IPS DF 4.7 (cell line): ENCODE results near the gene ATG14.
"Not testable (repeated sequence)": the region's sequence is repeated elsewhere in the genome, so short reads cannot be mapped to it uniquely, and the experiment has no call there.

Experiments used
- DNase-seq: peaks from one replicate; pipeline ENCODE4 v3.0.0-alpha.2; 2013; ENCODE audit warnings: low spot score; ENCODE audit errors: extremely low read depth

Gene ATG14

DNA sequence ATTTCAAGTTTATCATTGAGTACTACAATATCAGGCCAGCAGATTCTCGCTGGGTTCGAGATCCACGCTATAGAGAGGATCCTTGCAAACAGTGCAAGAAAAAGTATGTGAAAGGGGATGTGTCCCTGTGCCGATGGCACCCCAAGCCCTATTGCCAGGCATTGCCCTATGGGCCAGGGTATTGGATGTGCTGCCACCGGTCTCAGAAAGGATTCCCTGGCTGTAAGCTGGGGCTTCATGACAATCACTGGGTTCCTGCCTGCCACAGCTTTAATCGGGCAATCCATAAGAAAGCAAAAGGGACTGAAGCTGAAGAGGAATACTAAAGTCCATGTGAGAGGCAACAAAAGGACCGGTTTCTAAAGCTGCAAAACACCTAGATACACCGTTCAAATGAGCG, 59.4 kb downstream of the ATG14 start:
- no peak for DNase-seq

DNA sequence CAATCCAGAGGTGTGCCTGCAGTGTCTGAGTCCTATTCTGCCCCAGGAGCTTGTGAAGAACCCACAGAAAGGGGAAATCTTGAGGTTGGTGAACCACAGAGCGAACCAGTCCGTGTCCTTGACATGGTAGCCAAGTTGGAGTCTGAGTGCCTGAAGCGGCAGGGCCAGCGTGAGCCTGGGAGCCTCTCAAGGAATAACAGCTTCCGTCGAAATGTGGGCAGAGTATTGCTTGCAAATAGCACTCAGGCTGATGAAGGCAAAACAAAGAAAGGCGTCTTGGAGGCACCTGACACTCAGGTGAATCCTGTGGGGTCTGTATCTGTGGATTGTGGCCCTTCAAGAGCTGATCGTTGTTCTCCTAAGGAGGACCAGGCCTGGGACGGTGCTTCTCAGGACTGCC, 60.5 kb downstream of the ATG14 start:
- no peak for DNase-seq

DNA sequence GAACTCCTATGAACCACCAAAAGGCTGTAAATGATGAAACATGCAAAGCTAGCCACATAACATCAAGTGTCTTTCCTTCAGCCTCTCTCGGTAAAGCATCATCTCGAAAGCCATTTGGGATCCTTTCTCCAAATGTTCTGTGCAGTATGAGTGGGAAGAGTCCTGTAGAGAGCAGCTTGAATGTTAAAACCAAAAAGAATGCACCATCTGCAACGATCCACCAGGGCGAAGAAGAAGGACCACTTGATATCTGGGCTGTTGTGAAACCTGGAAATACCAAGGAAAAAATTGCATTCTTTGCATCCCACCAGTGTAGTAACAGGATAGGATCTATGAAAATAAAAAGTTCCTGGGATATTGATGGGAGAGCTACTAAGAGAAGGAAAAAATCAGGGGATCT, 61.2 kb downstream of the ATG14 start:
- no peak for DNase-seq

DNA sequence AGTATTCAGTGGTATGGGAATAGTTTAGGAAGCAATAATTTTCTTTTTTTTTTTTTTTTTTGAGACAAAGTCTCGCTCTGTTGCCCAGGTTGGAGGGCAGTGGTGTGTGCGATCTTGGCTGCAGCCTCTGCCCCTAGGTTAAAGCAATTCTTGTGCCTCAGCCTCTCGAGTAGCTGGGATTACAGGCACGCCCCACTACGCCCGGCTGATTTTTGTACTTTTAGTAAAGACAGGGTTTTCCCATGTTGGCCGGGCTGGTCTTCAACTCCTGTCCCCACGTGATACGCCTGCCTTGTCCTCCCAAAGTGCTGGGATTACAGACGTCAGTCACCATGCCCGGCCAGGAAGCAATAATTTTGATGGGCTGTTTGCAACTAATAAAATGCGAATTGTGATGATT, 62.1 kb downstream of the ATG14 start:
- DNase-seq = no peak

- no peak for DNase-seq
These were observed 62.7 kb downstream of the ATG14 start for GRCh38 chr14:55348766-55349453.

- DNase-seq = no peak
These were observed 63.9 kb downstream of the ATG14 start for GRCh38 chr14:55347748-55348147.

DNA sequence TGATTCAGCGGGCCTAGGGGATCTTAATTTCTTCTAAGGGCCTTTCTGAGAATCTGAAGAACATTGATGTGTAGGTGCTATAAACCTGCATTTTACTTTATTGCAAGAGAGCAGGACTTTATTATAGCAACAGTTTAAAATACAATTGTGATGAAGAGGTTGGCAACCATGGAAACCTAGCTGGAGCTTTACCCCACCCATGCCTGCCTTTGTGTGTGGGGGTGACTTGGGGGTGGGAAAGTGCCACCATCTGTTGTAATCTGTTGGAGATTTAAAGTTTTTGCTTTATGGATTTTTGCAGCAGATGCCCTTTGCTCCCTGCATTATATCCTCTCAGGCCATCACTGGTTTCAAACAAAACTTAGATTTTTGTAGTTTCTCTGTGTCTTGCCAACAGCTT, 64.6 kb downstream of the ATG14 start:
- DNase-seq = no peak

- DNase-seq = not testable (repeated sequence)
These were observed 67.0 kb downstream of the ATG14 start for GRCh38 chr14:55344582-55345163.

- DNase-seq = no peak
These were observed 69.8 kb downstream of the ATG14 start for GRCh38 chr14:55341781-55342180.

GRCh38 chr14:55340482-55340881, 71.1 kb downstream of the ATG14 start:
- no peak for DNase-seq

DNA sequence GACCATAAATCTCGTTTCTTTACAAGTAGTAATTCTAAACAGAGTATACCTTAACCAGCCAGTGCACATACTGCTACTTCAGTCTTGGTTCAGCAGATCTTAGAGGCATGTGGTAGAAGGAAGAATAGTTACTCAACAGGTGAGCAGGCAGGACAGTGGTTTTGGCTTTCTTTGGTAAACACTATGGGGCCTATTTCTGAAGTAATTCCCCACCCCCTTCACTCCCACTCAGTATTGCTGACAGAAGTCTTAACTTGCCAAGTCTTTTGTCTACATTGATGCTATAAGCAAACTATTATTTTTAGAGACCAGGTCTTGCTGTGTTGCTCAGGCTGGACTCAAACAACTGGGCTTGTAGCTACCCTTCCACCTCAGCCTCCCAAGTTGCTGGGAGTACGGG, 71.9 kb downstream of the ATG14 start:
- DNase-seq = no peak

DNA sequence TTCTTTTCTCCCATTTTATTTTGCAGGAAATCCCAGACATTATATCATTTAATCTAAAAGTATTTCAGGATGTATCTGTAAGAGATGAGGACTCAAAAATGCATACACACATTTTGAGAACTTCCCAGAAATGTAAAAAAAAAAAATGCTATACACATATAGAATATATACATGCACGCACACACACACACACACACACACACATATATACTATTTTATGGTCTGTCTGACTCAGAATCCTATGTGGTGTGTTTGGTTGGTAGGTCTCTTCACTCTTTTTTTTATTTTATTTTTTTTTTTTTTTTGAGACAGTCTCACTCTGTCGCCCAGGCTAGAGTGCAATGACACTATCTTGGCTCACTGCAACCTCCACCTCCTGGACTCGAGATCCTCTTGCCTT, 74.9 kb downstream of the ATG14 start:
- DNase-seq = no peak

GRCh38 chr14:55336162-55336561, 75.5 kb downstream of the ATG14 start:
- DNase-seq = no peak

DNA sequence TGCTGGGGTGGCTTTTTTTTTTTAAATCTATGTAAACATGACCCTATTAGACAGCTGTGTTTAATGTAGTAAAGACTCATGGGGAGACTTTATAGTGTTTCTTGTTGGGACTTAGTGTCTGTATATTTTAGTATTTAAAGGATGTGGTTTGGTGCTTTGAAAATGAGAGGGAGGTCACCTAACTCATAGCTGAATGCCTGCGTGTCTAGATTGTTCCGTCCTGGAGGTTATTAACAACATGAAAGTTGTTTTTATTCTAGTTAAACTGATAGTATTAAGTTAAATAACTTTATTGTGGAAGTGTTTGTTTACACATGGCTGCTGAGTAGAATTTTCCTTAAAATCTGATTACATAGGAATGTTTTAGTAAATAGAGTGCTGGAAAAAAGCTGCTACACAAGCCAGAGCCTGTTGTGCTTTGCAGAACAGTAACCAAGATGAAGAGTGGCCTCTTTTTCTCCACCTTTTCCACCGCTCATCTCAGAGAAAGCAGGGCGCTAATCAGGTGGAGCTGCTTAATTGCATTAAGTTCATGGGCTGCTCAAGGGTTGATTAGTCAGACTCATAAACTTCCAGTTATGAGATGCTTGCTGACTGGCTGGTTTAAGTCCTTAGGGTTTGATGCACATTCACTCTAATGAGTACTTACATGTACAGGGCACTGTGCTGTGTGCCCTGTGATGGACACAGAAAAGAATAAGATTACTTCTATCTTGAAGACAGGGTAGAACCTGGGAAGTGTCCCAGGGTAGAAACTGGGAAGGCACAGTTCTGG, 77.7 kb downstream of the ATG14 start:
- no peak for DNase-seq

DNA sequence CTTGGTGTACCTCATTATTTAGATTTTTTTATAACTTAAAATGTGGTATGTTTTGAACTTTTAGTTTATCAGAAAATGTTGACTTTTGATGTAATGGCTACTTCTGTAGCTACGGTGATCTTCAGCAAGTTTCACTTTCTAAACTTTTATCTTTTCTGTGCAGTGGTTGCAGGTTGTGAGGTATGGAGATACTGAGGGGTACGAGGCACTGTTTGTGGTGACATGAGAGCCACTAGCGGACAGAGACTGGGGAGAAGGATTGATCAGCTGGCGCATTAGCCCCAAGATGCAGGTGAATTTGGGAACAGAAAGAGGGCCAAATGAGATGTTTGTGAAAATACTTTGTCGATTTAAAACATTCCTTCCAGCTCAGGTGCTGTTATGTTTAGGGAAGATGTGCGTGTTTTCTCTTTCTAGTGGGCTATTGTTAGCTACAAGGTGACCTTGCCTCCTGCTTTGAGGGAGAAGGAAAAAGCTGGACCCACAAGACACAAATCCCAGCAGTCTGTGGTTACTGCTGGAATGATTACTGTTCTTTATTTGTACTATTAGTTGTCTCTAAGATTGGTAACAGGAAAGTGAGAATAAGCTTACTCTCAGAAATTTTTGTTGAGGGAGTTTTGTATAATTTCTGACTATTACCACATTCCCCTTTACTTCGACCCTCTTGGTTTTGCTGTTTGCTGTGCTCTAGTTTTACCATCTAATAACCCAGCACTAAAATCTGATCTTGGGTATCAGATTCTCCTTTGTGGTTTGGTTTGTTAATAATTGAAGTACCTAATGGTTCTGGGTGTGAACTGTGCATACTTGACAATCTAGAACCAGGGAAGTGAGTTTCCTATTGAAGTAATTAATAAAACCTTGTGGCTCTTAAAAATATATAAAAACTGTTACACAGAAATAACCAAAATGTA, 78.7 kb downstream of the ATG14 start:
- no peak for DNase-seq

GRCh38 chr14:55329999-55330710, 81.5 kb downstream of the ATG14 start:
- DNase-seq = no peak

DNA sequence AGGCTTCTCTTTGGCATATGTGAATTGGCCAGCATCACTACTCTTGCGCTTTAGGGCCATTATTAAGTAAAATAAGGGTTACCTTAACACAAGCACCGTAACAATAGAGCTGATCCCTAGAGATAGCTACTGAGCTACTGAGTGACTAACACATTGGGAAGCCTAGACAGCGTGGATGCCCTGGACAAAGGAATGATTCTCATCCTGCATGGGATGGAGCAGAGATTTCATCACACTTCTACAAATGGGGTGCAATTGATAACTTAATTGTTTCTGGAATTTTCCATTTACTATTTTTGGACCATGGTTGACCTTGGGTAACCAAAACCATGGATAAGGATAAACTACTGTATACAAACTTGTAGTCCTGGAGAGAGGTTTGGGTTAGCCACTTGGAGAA, 83.3 kb downstream of the ATG14 start:
- DNase-seq = no peak

- DNase-seq = no peak
These were observed 84.5 kb downstream of the ATG14 start for GRCh38 chr14:55327179-55327578.

GRCh38 chr14:55324812-55325211, 86.8 kb downstream of the ATG14 start:
- DNase-seq = no peak

DNA sequence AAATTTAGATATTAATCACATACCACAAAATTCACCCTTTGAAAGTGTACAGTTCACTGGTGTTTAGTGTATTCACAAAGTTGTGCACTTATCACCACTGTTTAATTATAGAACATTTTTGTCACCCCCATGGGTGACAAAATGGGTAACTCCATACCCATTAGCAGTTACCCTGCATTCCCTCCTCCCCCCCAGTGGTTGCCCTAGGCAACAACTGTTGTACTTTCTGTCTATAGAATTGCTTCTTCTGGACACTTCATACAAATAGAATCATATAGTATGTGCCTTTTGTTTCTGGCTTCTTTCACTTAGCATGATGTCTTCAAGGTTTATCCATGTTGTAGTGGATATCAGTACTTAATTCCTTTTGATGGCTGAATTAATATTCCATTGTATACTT, 87.7 kb downstream of the ATG14 start:
- no peak for DNase-seq

DNA sequence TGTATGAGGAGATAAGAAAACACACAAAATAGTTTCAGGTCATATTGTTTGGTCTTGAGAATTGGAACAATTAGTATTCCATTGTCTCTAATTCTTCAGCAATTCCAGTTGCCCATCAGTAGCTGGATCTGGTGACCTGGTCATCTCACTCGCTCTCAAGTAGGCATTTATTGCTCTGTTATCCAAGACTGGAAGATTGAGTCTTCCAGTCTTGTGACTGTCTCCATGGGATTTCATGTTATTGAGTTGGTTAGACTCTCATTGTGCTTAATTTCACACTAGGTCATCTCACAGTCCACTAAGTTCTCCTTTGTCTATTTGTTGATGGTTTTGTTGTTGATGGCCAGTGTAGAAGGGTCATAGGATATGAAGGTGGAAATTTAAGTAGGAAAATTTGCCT, 92.9 kb downstream of the ATG14 start:
- no peak for DNase-seq
